SK-N-SH treated with all-trans-retinoic acid at 6 μM for 48 hours (cell line): ENCODE measurements around the gene ELF3.

Source experiments
- CREB5 ChIP-seq: fragments of 250-450 bp; sonication (Bioruptor Pico); IDR thresholded peaks from 2 replicates; pipeline ENCODE4 v1.5.1; 2020; ENCODE audit warnings: low read depth, mild to moderate bottlenecking, moderate library complexity
- GLIS3 ChIP-seq: fragments of 250-450 bp; sonication (Bioruptor Pico); IDR thresholded peaks from 2 replicates; pipeline ENCODE4 v1.5.0; 2020; ENCODE audit warnings: mild to moderate bottlenecking, moderate library complexity
- OSR1 ChIP-seq: fragments of 250-450 bp; sonication (Bioruptor Pico); IDR thresholded peaks from 2 replicates; pipeline ENCODE4 v1.8.0; 2022; ENCODE audit warnings: moderate library complexity, mild to moderate bottlenecking, inconsistent platforms
- PATZ1 ChIP-seq: fragments of 250-450 bp; sonication (Bioruptor Pico); IDR thresholded peaks from 2 replicates; pipeline ENCODE4 v1.8.0; 2020; ENCODE audit warnings: mild to moderate bottlenecking, moderate library complexity, borderline replicate concordance
- POU6F1 ChIP-seq: fragments of 250-450 bp; sonication (Bioruptor Pico); IDR thresholded peaks from 2 replicates; pipeline ENCODE4 v1.8.0; 2021; ENCODE audit warnings: low read depth, mild to moderate bottlenecking, moderate library complexity, borderline replicate concordance
- PPARA ChIP-seq: fragments of 250-450 bp; sonication (Bioruptor Pico); IDR thresholded peaks from 2 replicates; pipeline ENCODE4 v1.5.0; 2020; ENCODE audit warnings: mild to moderate bottlenecking, borderline replicate concordance
- RARB ChIP-seq: fragments of 250-450 bp; sonication (Bioruptor Pico); IDR thresholded peaks from 2 replicates; pipeline ENCODE4 v1.8.0; 2021; ENCODE audit warnings: mild to moderate bottlenecking, moderate library complexity
- TCF4 ChIP-seq: fragments of 250-450 bp; sonication (Bioruptor Pico); IDR thresholded peaks from 2 replicates; pipeline ENCODE4 v1.8.0; 2021; ENCODE audit warnings: mild to moderate bottlenecking, moderate library complexity, borderline replicate concordance
- TOX ChIP-seq: fragments of 250-450 bp; sonication (Bioruptor Pico); IDR thresholded peaks from 2 replicates; pipeline ENCODE4 v1.8.0; 2021; ENCODE audit warnings: mild to moderate bottlenecking, moderate library complexity, borderline replicate concordance
- ZC3H10 ChIP-seq: fragments of 250-450 bp; sonication (Bioruptor Pico); IDR thresholded peaks from 2 replicates; pipeline ENCODE4 v1.5.1; 2021; ENCODE audit warnings: mild to moderate bottlenecking, moderate library complexity
- ZFP3 ChIP-seq: fragments of 250-450 bp; sonication (Bioruptor Pico); IDR thresholded peaks from 2 replicates; pipeline ENCODE4 v1.5.0; 2020; ENCODE audit warnings: mild to moderate bottlenecking, moderate library complexity
- ZFP30 ChIP-seq: fragments of 450-650 bp; formaldehyde crosslinking; IDR thresholded peaks from 2 replicates; pipeline ENCODE4 v1.5.0; 2022; ENCODE audit warnings: mild to moderate bottlenecking, moderate library complexity
- ZNF70 ChIP-seq: fragments of 450-650 bp; formaldehyde crosslinking; IDR thresholded peaks from 2 replicates; pipeline ENCODE4 v1.5.0; 2020; ENCODE audit warnings: mild to moderate bottlenecking, moderate library complexity
- ZNF8 ChIP-seq: fragments of 450-650 bp; formaldehyde crosslinking; IDR thresholded peaks from 2 replicates; pipeline ENCODE4 v1.5.0; 2020; ENCODE audit warnings: mild to moderate bottlenecking, moderate library complexity

- no peak for TF ChIP-seq TCF4
- TF ChIP-seq ZC3H10 (CRISPR knock-in tag), result no peak
- no peak for TF ChIP-seq PATZ1 (CRISPR knock-in tag)
- no peak for TF ChIP-seq GLIS3 (CRISPR knock-in tag)
- no peak for TF ChIP-seq ZNF70 (CRISPR knock-in tag)
- no peak for TF ChIP-seq OSR1 (CRISPR knock-in tag)
- TF ChIP-seq CREB5 (CRISPR knock-in tag), result no peak
- TF ChIP-seq RARB (CRISPR knock-in tag), result no peak
- no peak for TF ChIP-seq ZNF8 (CRISPR knock-in tag)
- no peak for TF ChIP-seq ZFP30 (CRISPR knock-in tag)
- TF ChIP-seq ZFP3 (CRISPR knock-in tag), result no peak
- TF ChIP-seq POU6F1 (CRISPR knock-in tag), result no peak
- no peak for TF ChIP-seq PPARA (CRISPR knock-in tag)
- TF ChIP-seq TOX (CRISPR knock-in tag), result no peak
Observed at GRCh38 chr1:202037706-202038296, 27.4 kb downstream of the ELF3 start.
